HFFc6 (cell line): ENCODE results near the gene BCL2. TPM values are rescaled to one million over a fixed set of nuclear protein-coding genes. Genes with fewer than 3 reads are reported as not detected.

Experiments
- DNase-seq: peaks from one replicate; pipeline ENCODE4 v3.0.0-alpha.2; 2018
- H3K27ac Mint-ChIP-seq: 2 replicates; pipeline ENCODE4 v1.8.0; 2020; ENCODE audit warnings: mild to moderate bottlenecking, mixed read lengths
- H3K27me3 Mint-ChIP-seq: 2 replicates; pipeline ENCODE4 v1.8.0; 2021; ENCODE audit warnings: mild to moderate bottlenecking, moderate library complexity, mixed read lengths; ENCODE audit not compliant: insufficient read depth
- H3K36me3 Mint-ChIP-seq: 2 replicates; pipeline ENCODE4 v1.8.0; 2021; ENCODE audit warnings: low read depth, mixed read lengths
- H3K4me1 Mint-ChIP-seq: 2 replicates; pipeline ENCODE4 v1.8.0; 2020; ENCODE audit warnings: low read depth, mixed read lengths
- H3K4me3 Mint-ChIP-seq: 2 replicates; pipeline ENCODE4 v1.8.0; 2020; ENCODE audit warnings: mild to moderate bottlenecking, moderate library complexity, mixed read lengths
- H3K9me3 Mint-ChIP-seq: 2 replicates; pipeline ENCODE4 v1.8.0; 2020; ENCODE audit warnings: mild to moderate bottlenecking, mixed read lengths
- total RNA-seq, 6 experiments: library from RNA; stranded (reverse); fragmentation: NEBNext Ultra II Directional; extraction: Animal tissue kit (Norgen Biotek cat#: 25700); gene quantifications; 2 replicates in 1 of 6; 3 replicates in 5 of 6; pipeline ENCODE4 v1.2.3, GENCODE V29; 2021
- TF ChIP-seq, protein P1 (sequence below): fragments of 200-600 bp; sonication (generic); IDR thresholded peaks from 2 replicates; pipeline ENCODE4 v1.5.0; 2021; ENCODE audit warnings: antibody characterized with exemption, mild to moderate bottlenecking

BCL2 gene
- total RNA-seq, 6 experiments from 2014 or later: 0.17 to 1.1 (median 0.95) TPM

DNA sequence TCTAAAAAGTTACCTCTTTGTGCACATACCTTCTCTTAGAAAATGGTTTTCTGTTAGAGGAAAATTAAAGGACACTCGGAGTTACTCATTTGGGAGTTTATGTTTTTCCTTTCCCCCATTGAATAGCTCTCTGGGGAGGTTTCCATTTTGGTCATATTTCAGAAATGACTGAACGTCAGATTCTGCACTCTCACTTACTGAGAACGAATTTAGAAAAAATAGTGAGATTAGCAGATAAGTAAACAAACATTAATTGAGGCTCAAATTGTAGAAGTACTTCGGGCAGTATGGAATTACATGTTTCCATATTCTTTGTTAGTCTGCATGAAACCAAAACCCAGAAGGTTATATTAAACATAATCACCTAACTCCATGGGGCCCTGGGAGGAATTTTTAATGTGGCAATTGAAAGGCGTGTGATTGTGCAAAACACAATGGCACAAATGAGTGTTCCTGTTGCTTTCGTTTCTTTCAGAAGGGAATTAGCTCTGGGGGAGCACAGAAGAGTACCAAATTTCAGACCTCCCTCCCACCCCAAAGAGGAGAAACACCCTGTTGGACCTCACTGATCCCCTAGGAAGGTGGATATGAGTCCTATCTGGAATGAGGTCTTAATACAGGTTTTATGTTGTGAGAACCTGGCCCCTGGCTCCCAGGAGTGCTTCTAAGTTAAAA lies 212.3 kb downstream of the BCL2 start:
- no peaks in the 10 kb centered on the region for H3K4me1 Mint-ChIP-seq
- peaks cover 5% of the 10 kb centered on the region; the same call in 1 of the 2 replicates for H3K9me3 Mint-ChIP-seq
- no peak for DNase-seq
- peaks cover 26% of the 10 kb centered on the region for H3K27me3 Mint-ChIP-seq
- H3K36me3 Mint-ChIP-seq: no peaks in the 10 kb centered on the region
- TF ChIP-seq, protein P1, sequence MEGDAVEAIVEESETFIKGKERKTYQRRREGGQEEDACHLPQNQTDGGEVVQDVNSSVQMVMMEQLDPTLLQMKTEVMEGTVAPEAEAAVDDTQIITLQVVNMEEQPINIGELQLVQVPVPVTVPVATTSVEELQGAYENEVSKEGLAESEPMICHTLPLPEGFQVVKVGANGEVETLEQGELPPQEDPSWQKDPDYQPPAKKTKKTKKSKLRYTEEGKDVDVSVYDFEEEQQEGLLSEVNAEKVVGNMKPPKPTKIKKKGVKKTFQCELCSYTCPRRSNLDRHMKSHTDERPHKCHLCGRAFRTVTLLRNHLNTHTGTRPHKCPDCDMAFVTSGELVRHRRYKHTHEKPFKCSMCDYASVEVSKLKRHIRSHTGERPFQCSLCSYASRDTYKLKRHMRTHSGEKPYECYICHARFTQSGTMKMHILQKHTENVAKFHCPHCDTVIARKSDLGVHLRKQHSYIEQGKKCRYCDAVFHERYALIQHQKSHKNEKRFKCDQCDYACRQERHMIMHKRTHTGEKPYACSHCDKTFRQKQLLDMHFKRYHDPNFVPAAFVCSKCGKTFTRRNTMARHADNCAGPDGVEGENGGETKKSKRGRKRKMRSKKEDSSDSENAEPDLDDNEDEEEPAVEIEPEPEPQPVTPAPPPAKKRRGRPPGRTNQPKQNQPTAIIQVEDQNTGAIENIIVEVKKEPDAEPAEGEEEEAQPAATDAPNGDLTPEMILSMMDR: no peak
- no peak overlapping the region for H3K27ac Mint-ChIP-seq
- H3K4me3 Mint-ChIP-seq: no peak overlapping the region

DNA sequence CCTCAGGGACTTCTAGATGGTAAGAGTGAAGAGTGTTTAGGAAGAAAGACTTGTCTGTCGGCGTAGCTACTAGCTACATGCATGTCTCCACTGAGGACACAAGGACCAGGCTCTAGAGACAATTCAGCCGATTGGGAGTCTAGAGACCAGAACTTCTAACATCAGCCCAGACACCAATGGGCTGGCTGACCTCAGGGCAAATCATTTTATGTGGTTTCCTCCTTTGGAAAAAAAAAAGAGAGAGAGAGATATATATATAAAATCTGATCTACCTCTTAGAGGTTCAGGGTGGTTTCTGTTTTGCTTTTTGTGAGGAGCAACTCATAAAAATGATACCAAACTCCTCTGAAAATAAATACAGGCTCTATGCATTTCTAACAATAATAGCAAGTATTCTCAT lies 212.8 kb downstream of the BCL2 start:
- peaks cover 5% of the 10 kb centered on the region for H3K9me3 Mint-ChIP-seq

DNA sequence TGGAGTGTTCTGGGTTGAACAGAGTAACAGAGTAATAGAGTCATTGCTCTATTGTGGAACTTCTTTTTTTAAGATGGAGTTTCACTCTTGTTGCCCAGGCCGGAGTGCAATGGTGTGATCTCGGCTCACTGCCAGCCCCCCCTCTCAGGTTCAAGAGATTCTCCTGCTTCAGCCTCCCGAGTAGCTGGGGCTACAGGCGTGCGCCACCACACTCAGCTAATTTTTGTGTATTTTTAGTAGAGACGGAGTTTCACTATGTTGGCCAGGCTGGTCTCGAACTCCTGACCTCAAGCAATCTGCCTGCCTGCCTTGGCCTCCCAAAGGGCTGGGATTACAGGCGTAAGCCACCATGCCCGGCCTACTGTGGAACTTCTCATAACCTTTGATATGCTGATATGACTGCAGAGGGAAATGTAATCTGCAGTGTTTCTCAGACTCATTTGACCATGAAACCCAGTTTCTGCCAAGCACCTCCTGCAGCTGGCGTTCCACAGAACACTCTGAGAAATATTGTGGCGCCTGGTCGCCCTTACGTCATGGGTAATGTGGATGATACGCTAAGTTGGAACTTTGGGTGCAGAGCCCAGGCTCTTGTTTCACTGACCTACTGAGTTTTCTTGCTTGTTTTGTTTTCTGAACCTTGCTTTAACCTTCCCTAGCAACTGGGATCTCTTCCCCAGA lies 213.8 kb downstream of the BCL2 start:
- no peak overlapping the region for H3K4me3 Mint-ChIP-seq
- TF ChIP-seq, protein P1: no peak
- H3K9me3 Mint-ChIP-seq: peaks cover 5% of the 10 kb centered on the region
- no peak overlapping the region for H3K27ac Mint-ChIP-seq
- no peaks in the 10 kb centered on the region for H3K4me1 Mint-ChIP-seq
- peaks cover 28% of the 10 kb centered on the region for H3K27me3 Mint-ChIP-seq
- no peak for DNase-seq
- H3K36me3 Mint-ChIP-seq: no peaks in the 10 kb centered on the region

More for the DNA sequence above, 212.8 kb downstream of the BCL2 start:
- no peak for DNase-seq
- H3K36me3 Mint-ChIP-seq: no peaks in the 10 kb centered on the region
- no peak overlapping the region for H3K4me3 Mint-ChIP-seq
- peaks cover 26% of the 10 kb centered on the region for H3K27me3 Mint-ChIP-seq
- H3K4me1 Mint-ChIP-seq: no peaks in the 10 kb centered on the region
- TF ChIP-seq, protein P1: no peak
- no peak overlapping the region for H3K27ac Mint-ChIP-seq

DNA sequence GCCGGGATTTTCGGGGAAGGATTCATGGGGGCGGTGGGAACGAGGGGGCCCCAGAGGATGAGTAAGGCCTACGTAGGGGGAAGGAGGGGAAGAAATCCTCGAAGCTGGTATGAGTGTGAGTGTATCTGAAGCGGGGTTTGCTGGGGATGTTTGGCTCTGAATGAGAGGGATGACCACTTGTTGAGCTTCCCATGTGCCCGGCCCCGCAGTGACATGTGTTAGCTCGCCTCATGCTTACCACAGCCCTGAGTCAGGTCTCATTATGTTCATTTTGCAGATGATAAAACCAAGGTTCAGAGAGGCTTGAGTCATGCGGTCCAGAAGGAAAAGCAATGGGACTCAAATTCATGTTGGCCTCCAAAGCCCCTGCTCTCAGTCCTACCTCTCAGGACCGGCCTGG lies 214.7 kb downstream of the BCL2 start:
- Mint-ChIP-seq H3K4me1 (no peaks in the 10 kb centered on the region), H3K36me3 (no peaks in the 10 kb centered on the region)
- TF ChIP-seq, protein P1: no peak

DNA sequence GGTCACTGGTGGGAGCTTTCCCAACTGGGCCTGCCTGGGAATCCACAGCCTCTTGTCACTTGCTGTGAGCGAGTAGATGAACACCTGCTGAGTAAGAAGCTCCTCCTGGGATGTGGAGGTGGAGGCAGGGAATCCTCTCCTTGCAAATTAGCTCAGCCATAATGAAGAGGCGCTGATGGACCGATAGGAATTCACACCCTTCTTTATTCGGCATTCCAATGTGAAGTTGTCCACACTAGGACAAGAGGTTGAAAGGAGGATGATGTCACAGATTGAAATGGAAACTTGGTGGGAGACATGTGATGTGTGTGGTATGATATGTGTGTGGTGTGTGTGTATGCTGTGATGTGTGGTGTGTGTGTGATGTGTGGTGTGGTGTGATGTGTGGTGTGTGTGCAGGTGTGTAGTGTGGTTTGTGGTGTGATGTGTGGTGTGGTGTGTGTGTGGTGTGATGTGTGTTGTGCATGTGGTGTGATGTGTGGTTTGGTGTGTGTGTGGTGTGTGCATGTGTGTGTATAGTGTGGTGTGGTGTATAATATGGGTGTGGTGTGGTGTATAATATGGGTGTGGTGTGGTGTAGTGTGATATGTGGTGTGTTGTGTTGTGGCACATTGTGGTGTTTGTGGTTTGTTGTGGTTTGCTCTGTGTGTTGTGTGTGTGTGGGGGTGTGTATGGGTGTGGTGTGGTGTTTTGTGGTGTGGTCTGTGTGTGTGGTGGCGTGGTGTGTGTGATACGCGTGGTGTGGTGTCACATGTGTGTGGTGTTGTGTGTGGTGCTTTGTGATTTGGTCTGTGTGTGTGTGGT lies 216.4 kb downstream of the BCL2 start:
- Mint-ChIP-seq H3K4me3 (no peak overlapping the region), H3K36me3 (no peaks in the 10 kb centered on the region), H3K4me1 (no peaks in the 10 kb centered on the region), H3K27me3 (peaks cover 25% of the 10 kb centered on the region), H3K9me3 (peaks cover 5% of the 10 kb centered on the region), H3K27ac (no peak overlapping the region)
- no peak for DNase-seq
- TF ChIP-seq, protein P1: no peak

More for the DNA sequence above, 214.7 kb downstream of the BCL2 start:
- no peak overlapping the region for H3K4me3 Mint-ChIP-seq
- no peak for DNase-seq
- no peak overlapping the region for H3K27ac Mint-ChIP-seq
- H3K9me3 Mint-ChIP-seq: peaks cover 5% of the 10 kb centered on the region
- H3K27me3 Mint-ChIP-seq: peaks cover 26% of the 10 kb centered on the region
